ENCODE data around the gene RHOF. TPM values are rescaled to one million over a fixed set of nuclear protein-coding genes. Genes with fewer than 3 reads are reported as not detected.

RHOF gene
- total RNA-seq (2022; extraction: Qiagen RNA extraction) = 76.7 to 89.2 TPM (median 85.4 TPM) in 5 replicates

GRCh38 chr12:121793440-121793837 is at the start of gene RHOF:
TSS of gene RHOF (minus strand) at chr12:121793688. CDS start at chr12:121793633, 55 bp downstream.

GRCh38 chr12:121803861-121804416 is 10.5 kb upstream of the RHOF start, which contains the start of gene SETD1B:
TSS of gene SETD1B (plus strand) at chr12:121804009. CDS start at chr12:121804738, 729 bp downstream.

Other genes with a start within 250 kb of the RHOF start
- gene KDM2B, start 212.7 kb downstream of the RHOF start, total RNA-seq (2022; extraction: Qiagen RNA extraction) = 18.4 to 20.3 TPM (median 18.8 TPM) in 5 replicates
- gene ORAI1, start 167.2 kb downstream of the RHOF start, total RNA-seq (2022; extraction: Qiagen RNA extraction) = 18.7 to 35.5 TPM (median 34.5 TPM) in 5 replicates
- gene MORN3, start 124.0 kb downstream of the RHOF start, total RNA-seq (2022; extraction: Qiagen RNA extraction) = 0.15 to 0.27 TPM (median 0.23 TPM) in 5 replicates
- 11.7 to 16.9 TPM (median 16.0 TPM) in 5 replicates for gene TMEM120B, start 80.9 kb downstream of the RHOF start, total RNA-seq (2022; extraction: Qiagen RNA extraction)
- gene SETD1B, start 10.3 kb upstream of the RHOF start, total RNA-seq (2022; extraction: Qiagen RNA extraction) = 9.7 to 12.6 TPM (median 10.9 TPM) in 5 replicates
- gene HPD, start 65.2 kb upstream of the RHOF start, total RNA-seq (2022; extraction: Qiagen RNA extraction) = 1.5 to 2.2 TPM (median 2.0 TPM) in 5 replicates
- gene PSMD9, start 95.1 kb upstream of the RHOF start, total RNA-seq (2022; extraction: Qiagen RNA extraction) = 127 to 171 TPM (median 128 TPM) in 5 replicates
- 1.1 to 2.2 TPM (median 1.5 TPM) in 5 replicates for gene CFAP251, start 124.9 kb upstream of the RHOF start, total RNA-seq (2022; extraction: Qiagen RNA extraction)
- gene BCL7A, start 228.2 kb upstream of the RHOF start, total RNA-seq (2022; extraction: Qiagen RNA extraction) = 9.7 to 12.4 TPM (median 10.8 TPM) in 5 replicates

Data from A549 treated with AZD2906 at 1 μM for 4 hours (cell line).